Neural cell (in vitro differentiated cells): ENCODE data around the gene NMUR1. TPM values are rescaled to one million over a fixed set of nuclear protein-coding genes. Genes with fewer than 3 reads are reported as not detected.

Experiments
- H2AFZ ChIP-seq: fragments of 200-600, 300-800 bp; sonication (generic), shearing (Covaris generic); 2 replicates; pipeline ENCODE4 v1.6.0; 2014; ENCODE audit warnings: low read depth, mild to moderate bottlenecking, antibody characterized with exemption, low read length, moderate library complexity
- H3F3A ChIP-seq: fragments of 200-600 bp; shearing (Covaris generic); 2 replicates; pipeline ENCODE4 v1.6.1; 2016; ENCODE audit warnings: mild to moderate bottlenecking, moderate library complexity, mixed read lengths, antibody characterized with exemption, low read length; ENCODE audit not compliant: insufficient read depth, poor library complexity, severe bottlenecking
- H3K27ac ChIP-seq: fragments of 200-600, 300-800 bp; sonication (generic), shearing (Covaris generic); 2 replicates; pipeline ENCODE4 v1.5.1; 2014; ENCODE audit warnings: mild to moderate bottlenecking, low read length, moderate library complexity
- H3K27me3 ChIP-seq: fragments of 300-800, 200-600 bp; sonication (generic), shearing (Covaris generic); 2 replicates; pipeline ENCODE4 v1.6.0; 2014; ENCODE audit warnings: mild to moderate bottlenecking, low read depth, low read length, moderate library complexity; ENCODE audit not compliant: insufficient read depth
- H3K36me3 ChIP-seq: fragments of 300-800, 200-600 bp; sonication (generic), shearing (Covaris generic); 2 replicates; pipeline ENCODE4 v1.5.1; 2014; ENCODE audit warnings: mild to moderate bottlenecking, antibody characterized with exemption, low read length, moderate library complexity; ENCODE audit not compliant: insufficient read depth
- H3K4me2 ChIP-seq: fragments of 300-800, 200-600 bp; sonication (generic), shearing (Covaris generic); 2 replicates; pipeline ENCODE4 v1.6.0; 2014; ENCODE audit warnings: mild to moderate bottlenecking, low read length
- H3K4me3 ChIP-seq: fragments of 300-800, 200-600 bp; sonication (generic), shearing (Covaris generic); 2 replicates; pipeline ENCODE4 v1.5.1; 2014; ENCODE audit warnings: mild to moderate bottlenecking, low read length, moderate library complexity
- H3K79me2 ChIP-seq: fragments of 200-600 bp; shearing (Covaris generic); replicated peaks from 2 replicates; pipeline ENCODE4 v1.6.0; 2014; ENCODE audit warnings: mild to moderate bottlenecking, low read length, moderate library complexity; ENCODE audit not compliant: insufficient read depth
- H3K9ac ChIP-seq: fragments of 300-800, 200-600 bp; sonication (generic), shearing (Covaris generic); 2 replicates; pipeline ENCODE4 v1.6.1; 2016; ENCODE audit warnings: mild to moderate bottlenecking, low read length, mixed read lengths
- H3K9me2 ChIP-seq: fragments of 200-600 bp; shearing (Covaris generic); 2 replicates; pipeline ENCODE4 v1.6.1; 2016; ENCODE audit warnings: mild to moderate bottlenecking, low read length, mixed read lengths; ENCODE audit not compliant: insufficient read depth
- H3K9me3 ChIP-seq: fragments of 200-600, 300-800 bp; sonication (generic), shearing (Covaris generic); 2 replicates; pipeline ENCODE4 v1.6.1; 2016; ENCODE audit warnings: mild to moderate bottlenecking, mixed run types, low read length, moderate library complexity, mixed read lengths
- H4K20me1 ChIP-seq: fragments of 200-600 bp; shearing (Covaris generic); 2 replicates; pipeline ENCODE4 v1.6.1; 2016; ENCODE audit warnings: mild to moderate bottlenecking, mixed run types; ENCODE audit not compliant: insufficient read depth
- EP300 ChIP-seq: fragments of 450-650 bp; conservative IDR thresholded peaks from 2 replicates; pipeline ENCODE4 v1.6.1; 2014; ENCODE audit warnings: antibody characterized with exemption, mild to moderate bottlenecking, moderate library complexity; ENCODE audit not compliant: poor library complexity, severe bottlenecking
- EZH2 ChIP-seq: fragments of 200-600, 300-800 bp; shearing (Covaris generic), sonication (generic); IDR thresholded peaks from 2 replicates; pipeline ENCODE4 v1.6.1; 2014; ENCODE audit warnings: antibody characterized with exemption, low read length, borderline replicate concordance, mild to moderate bottlenecking; ENCODE audit not compliant: insufficient read depth, poor library complexity, severe bottlenecking
- MXI1 ChIP-seq: fragments of 450-650 bp; conservative IDR thresholded peaks from 2 replicates; pipeline ENCODE4 v1.6.1; 2014; ENCODE audit warnings: antibody characterized with exemption, mild to moderate bottlenecking; ENCODE audit not compliant: poor library complexity, severe bottlenecking
- POLR2AphosphoS5 ChIP-seq: IDR thresholded peaks from 2 replicates; pipeline ENCODE4 v1.6.1; 2012
- RAD21 ChIP-seq: fragments of 450-650 bp; conservative IDR thresholded peaks from 2 replicates; pipeline ENCODE4 v1.6.1; 2014; ENCODE audit warnings: antibody characterized with exemption, mild to moderate bottlenecking, moderate library complexity
- SMC3 ChIP-seq: fragments of 450-650 bp; conservative IDR thresholded peaks from 2 replicates; pipeline ENCODE4 v1.6.1; 2014; ENCODE audit warnings: antibody characterized with exemption, mild to moderate bottlenecking, moderate library complexity; ENCODE audit not compliant: poor library complexity
- TAF1 ChIP-seq: IDR thresholded peaks from 2 replicates; pipeline ENCODE4 v1.6.1; 2012; ENCODE audit warnings: low read depth
- polyA plus RNA-seq: library from polyadenylated mRNA; depleted of rRNA; stranded (reverse); fragments of >200 nt; gene quantifications from 2 replicates; pipeline ENCODE4 v1.2.3, GENCODE V29; 2014
- TF ChIP-seq, protein P1 (sequence below): fragments of 450-650 bp; IDR thresholded peaks from 2 replicates; pipeline ENCODE4 v1.5.1; 2014; ENCODE audit warnings: antibody characterized with exemption, mild to moderate bottlenecking, moderate library complexity; ENCODE audit not compliant: poor library complexity, severe bottlenecking
- TF ChIP-seq, protein P2 (sequence below): IDR thresholded peaks from 2 replicates; pipeline ENCODE4 v1.6.1; 2012; ENCODE audit warnings: borderline replicate concordance

The NMUR1 gene
- polyA plus RNA-seq, 1 donor from 2014 or later = not detected

DNA sequence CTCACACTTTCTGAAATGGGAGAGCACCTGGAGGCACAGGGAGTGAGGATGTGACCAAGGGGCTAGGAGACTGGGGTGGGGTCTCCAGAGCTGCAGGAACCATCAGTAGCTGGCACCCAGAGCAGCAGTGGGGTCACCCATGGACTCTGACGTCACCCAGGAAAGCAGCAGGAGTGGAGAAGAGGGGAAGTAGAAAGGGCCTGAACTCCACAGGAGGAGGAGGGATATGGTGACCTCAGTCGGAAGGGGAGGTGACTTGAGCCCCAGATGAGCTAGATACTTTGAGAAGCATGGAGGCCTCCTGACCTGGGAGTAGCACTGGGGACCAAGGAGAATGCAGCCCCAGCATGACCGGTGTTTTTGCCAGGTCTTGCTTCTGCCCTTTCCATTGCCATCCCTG lies 8.8 kb downstream of the NMUR1 start:
- Histone ChIP-seq H3K9ac (no peak overlapping the region), H3K79me2 (no peaks in the 10 kb centered on the region), H3F3A (no peaks in the 10 kb centered on the region), H3K4me2 (no peak overlapping the region), H3K9me2 (no peaks in the 10 kb centered on the region), H3K36me3 (no peaks in the 10 kb centered on the region), H3K27ac (no peak overlapping the region), H4K20me1 (no peaks in the 10 kb centered on the region), H3K27me3 (no peaks in the 10 kb centered on the region), H3K9me3 (no peaks in the 10 kb centered on the region), H3K4me3 (no peak overlapping the region), H2AFZ (no peak overlapping the region)
- no peak for TF ChIP-seq EZH2
- no peak for TF ChIP-seq EP300
- no peak for TF ChIP-seq SMC3

DNA sequence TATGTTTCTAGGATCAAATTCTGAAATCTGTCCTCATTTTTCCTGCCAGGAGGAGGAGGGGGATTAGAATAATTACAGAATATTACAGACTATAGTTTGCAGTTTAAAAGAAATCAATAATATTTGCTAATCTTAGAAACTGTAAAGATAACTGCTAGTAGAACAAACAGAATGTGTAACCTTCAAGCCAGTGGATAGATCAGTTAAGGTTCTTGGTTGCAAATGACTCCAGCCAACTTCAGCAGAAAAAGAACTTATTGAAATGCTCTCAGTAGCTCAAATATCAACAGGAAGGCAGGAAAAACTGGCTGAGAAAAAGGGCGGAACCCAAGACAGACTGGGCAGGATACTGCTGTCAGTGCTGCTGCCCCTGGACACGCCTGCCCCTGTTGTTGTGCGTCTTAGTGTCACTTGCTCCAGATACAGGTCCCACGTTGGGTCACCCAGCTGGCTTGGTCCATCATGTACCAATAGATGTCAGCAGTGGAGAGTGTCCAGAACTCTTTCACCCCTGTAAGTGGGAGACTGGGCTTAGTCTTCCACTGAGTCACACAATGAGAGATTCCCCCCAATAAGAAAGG lies 10.2 kb downstream of the NMUR1 start:
- Histone ChIP-seq H3K27ac (no peak overlapping the region), H3K4me3 (no peak overlapping the region), H3K79me2 (no peaks in the 10 kb centered on the region), H4K20me1 (no peaks in the 10 kb centered on the region), H3F3A (no peaks in the 10 kb centered on the region), H3K27me3 (no peaks in the 10 kb centered on the region), H3K9me3 (no peaks in the 10 kb centered on the region), H3K9ac (no peak overlapping the region), H3K4me2 (no peak overlapping the region), H3K36me3 (no peaks in the 10 kb centered on the region), H3K9me2 (no peaks in the 10 kb centered on the region), H2AFZ (no peak overlapping the region)
- TF ChIP-seq, protein P1, sequence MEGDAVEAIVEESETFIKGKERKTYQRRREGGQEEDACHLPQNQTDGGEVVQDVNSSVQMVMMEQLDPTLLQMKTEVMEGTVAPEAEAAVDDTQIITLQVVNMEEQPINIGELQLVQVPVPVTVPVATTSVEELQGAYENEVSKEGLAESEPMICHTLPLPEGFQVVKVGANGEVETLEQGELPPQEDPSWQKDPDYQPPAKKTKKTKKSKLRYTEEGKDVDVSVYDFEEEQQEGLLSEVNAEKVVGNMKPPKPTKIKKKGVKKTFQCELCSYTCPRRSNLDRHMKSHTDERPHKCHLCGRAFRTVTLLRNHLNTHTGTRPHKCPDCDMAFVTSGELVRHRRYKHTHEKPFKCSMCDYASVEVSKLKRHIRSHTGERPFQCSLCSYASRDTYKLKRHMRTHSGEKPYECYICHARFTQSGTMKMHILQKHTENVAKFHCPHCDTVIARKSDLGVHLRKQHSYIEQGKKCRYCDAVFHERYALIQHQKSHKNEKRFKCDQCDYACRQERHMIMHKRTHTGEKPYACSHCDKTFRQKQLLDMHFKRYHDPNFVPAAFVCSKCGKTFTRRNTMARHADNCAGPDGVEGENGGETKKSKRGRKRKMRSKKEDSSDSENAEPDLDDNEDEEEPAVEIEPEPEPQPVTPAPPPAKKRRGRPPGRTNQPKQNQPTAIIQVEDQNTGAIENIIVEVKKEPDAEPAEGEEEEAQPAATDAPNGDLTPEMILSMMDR = no peak
- TF ChIP-seq EP300 (no peak), TAF1 (no peak), SMC3 (no peak), RAD21 (no peak), POLR2AphosphoS5 (no peak), EZH2 (no peak), MXI1 (no peak)
- TF ChIP-seq, protein P2, sequence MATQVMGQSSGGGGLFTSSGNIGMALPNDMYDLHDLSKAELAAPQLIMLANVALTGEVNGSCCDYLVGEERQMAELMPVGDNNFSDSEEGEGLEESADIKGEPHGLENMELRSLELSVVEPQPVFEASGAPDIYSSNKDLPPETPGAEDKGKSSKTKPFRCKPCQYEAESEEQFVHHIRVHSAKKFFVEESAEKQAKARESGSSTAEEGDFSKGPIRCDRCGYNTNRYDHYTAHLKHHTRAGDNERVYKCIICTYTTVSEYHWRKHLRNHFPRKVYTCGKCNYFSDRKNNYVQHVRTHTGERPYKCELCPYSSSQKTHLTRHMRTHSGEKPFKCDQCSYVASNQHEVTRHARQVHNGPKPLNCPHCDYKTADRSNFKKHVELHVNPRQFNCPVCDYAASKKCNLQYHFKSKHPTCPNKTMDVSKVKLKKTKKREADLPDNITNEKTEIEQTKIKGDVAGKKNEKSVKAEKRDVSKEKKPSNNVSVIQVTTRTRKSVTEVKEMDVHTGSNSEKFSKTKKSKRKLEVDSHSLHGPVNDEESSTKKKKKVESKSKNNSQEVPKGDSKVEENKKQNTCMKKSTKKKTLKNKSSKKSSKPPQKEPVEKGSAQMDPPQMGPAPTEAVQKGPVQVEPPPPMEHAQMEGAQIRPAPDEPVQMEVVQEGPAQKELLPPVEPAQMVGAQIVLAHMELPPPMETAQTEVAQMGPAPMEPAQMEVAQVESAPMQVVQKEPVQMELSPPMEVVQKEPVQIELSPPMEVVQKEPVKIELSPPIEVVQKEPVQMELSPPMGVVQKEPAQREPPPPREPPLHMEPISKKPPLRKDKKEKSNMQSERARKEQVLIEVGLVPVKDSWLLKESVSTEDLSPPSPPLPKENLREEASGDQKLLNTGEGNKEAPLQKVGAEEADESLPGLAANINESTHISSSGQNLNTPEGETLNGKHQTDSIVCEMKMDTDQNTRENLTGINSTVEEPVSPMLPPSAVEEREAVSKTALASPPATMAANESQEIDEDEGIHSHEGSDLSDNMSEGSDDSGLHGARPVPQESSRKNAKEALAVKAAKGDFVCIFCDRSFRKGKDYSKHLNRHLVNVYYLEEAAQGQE = no peak

DNA sequence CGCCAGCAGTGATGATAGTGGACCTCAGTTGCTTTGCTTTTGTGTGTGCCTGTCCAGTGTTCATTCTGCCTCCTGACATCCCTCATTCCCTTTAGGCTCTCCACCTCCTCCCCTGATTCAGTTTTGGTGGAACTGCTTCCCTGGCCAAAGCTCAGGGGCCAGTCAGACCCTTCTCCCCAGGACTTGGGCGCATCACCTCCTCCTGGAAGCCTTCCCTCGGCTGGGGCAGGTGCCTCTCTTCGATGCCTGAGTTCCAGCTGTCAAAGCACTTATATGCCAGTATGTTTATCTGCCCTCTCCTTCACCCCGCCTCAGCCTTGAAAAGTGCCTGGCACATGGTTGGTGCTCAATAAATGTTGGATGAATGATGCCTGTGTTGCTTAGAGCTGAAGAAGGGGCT lies 11.5 kb downstream of the NMUR1 start:
- H4K20me1 ChIP-seq = no peaks in the 10 kb centered on the region
- H3K9me3 ChIP-seq = no peaks in the 10 kb centered on the region
- H3K79me2 ChIP-seq = no peaks in the 10 kb centered on the region
- no peaks in the 10 kb centered on the region for H3K9me2 ChIP-seq
- H3K4me2 ChIP-seq = no peak overlapping the region
- H3K27me3 ChIP-seq = no peaks in the 10 kb centered on the region
- H3F3A ChIP-seq = no peaks in the 10 kb centered on the region
- no peak overlapping the region for H3K4me3 ChIP-seq
- H2AFZ ChIP-seq = no peak overlapping the region
- no peak overlapping the region for H3K9ac ChIP-seq
- H3K36me3 ChIP-seq = no peaks in the 10 kb centered on the region
- TF ChIP-seq POLR2AphosphoS5 = no peak
- no peak for TF ChIP-seq MXI1
- no peak for TF ChIP-seq EZH2
- TF ChIP-seq TAF1 = no peak
- TF ChIP-seq EP300 = no peak
- TF ChIP-seq, protein P2 = no peak
- no peak overlapping the region for H3K27ac ChIP-seq
